ENCODE data around the gene OPCML.

The OPCML gene

DNA sequence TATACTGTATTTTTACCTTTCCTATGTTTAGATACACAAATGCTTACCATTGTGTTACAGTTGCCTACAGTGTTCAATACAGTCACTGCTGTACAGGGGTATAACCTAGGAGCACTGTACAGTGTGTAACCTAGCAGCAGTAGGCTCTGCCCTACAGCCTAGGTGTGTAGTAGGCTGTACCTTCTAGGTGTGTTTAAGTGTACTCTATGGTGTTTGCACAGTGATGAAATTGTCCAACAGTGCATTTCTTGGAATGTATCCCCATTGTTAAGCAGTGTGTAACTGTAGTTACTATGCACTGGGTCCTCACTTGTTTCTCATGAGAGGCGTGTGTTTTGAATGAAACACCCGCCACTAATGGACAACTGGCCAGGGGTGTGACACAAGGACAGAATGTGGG lies 269.0 kb downstream of the OPCML start:
- TF ChIP-seq EZH2phosphoT487 (IDR thresholded peaks at IDR 0.05; ENCODE audit: borderline replicate concordance, low read length): no peak
- TF ChIP-seq, protein P1, sequence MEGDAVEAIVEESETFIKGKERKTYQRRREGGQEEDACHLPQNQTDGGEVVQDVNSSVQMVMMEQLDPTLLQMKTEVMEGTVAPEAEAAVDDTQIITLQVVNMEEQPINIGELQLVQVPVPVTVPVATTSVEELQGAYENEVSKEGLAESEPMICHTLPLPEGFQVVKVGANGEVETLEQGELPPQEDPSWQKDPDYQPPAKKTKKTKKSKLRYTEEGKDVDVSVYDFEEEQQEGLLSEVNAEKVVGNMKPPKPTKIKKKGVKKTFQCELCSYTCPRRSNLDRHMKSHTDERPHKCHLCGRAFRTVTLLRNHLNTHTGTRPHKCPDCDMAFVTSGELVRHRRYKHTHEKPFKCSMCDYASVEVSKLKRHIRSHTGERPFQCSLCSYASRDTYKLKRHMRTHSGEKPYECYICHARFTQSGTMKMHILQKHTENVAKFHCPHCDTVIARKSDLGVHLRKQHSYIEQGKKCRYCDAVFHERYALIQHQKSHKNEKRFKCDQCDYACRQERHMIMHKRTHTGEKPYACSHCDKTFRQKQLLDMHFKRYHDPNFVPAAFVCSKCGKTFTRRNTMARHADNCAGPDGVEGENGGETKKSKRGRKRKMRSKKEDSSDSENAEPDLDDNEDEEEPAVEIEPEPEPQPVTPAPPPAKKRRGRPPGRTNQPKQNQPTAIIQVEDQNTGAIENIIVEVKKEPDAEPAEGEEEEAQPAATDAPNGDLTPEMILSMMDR (IDR thresholded peaks at IDR 0.05; ENCODE audit: low read depth, low read length, poor library complexity, severe bottlenecking): no peak
- no peaks in the 10 kb centered on the region for H3K9me3 ChIP-seq (ENCODE audit: control insufficient read depth, insufficient read depth, low read length)
- H3K36me3 ChIP-seq (ENCODE audit: control insufficient read depth, low read length): no peaks in the 10 kb centered on the region
- no peaks in the 10 kb centered on the region for H3K79me2 ChIP-seq (ENCODE audit: control insufficient read depth, low read length)
- H3K27me3 ChIP-seq (ENCODE audit: control insufficient read depth, low read length): no peaks in the 10 kb centered on the region
- H4K20me1 ChIP-seq (ENCODE audit: control insufficient read depth, insufficient read depth, low read depth, low read length): no peaks in the 10 kb centered on the region
- no peak overlapping the region for H3K4me2 ChIP-seq (ENCODE audit: low read length)
- H3K27ac ChIP-seq (ENCODE audit: low read depth, low read length): no peak overlapping the region
- H3K4me3 ChIP-seq (ENCODE audit: low read length): no peak overlapping the region
- no peaks in the 10 kb centered on the region for H3K4me1 ChIP-seq (ENCODE audit: control insufficient read depth, low read length)
- H3K9me2 ChIP-seq (replicated peaks; ENCODE audit: control insufficient read depth, low read length): no peaks in the 10 kb centered on the region
- H3F3A ChIP-seq (ENCODE audit: control insufficient read depth, insufficient read depth): no peaks in the 10 kb centered on the region

DNA sequence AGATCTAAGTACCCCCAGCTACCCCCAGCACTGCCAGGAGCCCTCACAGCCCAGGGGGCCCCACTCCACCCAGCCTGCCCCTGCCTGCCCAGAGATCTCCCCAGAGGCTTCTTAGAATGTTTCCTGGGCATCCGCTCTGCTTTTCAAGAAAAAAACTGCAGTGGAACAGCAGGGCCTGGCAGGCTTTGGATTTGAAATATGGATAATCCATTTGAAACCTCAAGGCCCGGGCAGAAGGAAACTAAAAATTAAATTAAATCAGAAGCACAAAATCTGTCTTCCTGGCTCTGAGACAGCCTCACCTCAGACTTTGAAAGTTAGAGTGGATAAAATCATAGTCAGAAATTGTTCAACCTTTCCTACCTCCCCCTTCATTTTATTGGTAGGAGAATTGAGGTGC lies 273.6 kb downstream of the OPCML start:
- H3K79me2 ChIP-seq (ENCODE audit: control insufficient read depth, low read length): no peaks in the 10 kb centered on the region
- H3K4me2 ChIP-seq (ENCODE audit: low read length): no peak overlapping the region
- no peaks in the 10 kb centered on the region for H4K20me1 ChIP-seq (ENCODE audit: control insufficient read depth, insufficient read depth, low read depth, low read length)
- H3K36me3 ChIP-seq (ENCODE audit: control insufficient read depth, low read length): no peaks in the 10 kb centered on the region
- no peaks in the 10 kb centered on the region for H3K9me2 ChIP-seq (replicated peaks; ENCODE audit: control insufficient read depth, low read length)
- no peaks in the 10 kb centered on the region for H3K4me1 ChIP-seq (ENCODE audit: control insufficient read depth, low read length)
- H3F3A ChIP-seq (ENCODE audit: control insufficient read depth, insufficient read depth): no peaks in the 10 kb centered on the region
- H3K9me3 ChIP-seq (ENCODE audit: control insufficient read depth, insufficient read depth, low read length): no peaks in the 10 kb centered on the region
- TF ChIP-seq EZH2phosphoT487 (IDR thresholded peaks at IDR 0.05; ENCODE audit: borderline replicate concordance, low read length): no peak
- H3K27ac ChIP-seq (ENCODE audit: low read depth, low read length): no peak overlapping the region
- H3K4me3 ChIP-seq (ENCODE audit: low read length): no peak overlapping the region
- H3K27me3 ChIP-seq (ENCODE audit: control insufficient read depth, low read length): no peaks in the 10 kb centered on the region

DNA sequence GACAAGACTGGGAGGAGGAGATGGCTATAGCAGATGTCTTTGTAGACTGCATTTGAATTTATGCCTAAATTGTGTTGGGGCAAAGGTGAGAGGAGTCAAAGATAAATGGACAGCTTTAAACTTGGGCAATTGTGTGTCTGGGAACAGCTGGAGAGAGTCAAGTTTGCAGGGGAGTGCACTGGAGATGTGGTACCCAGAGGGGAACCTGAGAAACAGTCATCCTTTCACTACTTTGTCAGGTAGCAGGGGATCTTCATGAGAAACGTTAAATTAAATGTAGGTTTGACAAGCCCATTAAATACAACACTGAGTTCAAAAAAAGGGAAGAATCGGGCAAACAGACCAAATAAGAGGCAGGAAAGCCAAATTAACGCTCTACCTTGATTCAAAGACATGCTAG lies 277.7 kb downstream of the OPCML start:
- no peaks in the 10 kb centered on the region for H3K9me3 ChIP-seq (ENCODE audit: control insufficient read depth, insufficient read depth, low read length)
- no peak overlapping the region for H3K4me2 ChIP-seq (ENCODE audit: low read length)
- H3K9me2 ChIP-seq (replicated peaks; ENCODE audit: control insufficient read depth, low read length): no peaks in the 10 kb centered on the region
- H3K27me3 ChIP-seq (ENCODE audit: control insufficient read depth, low read length): no peaks in the 10 kb centered on the region
- no peaks in the 10 kb centered on the region for H3K4me1 ChIP-seq (ENCODE audit: control insufficient read depth, low read length)
- H3K36me3 ChIP-seq (ENCODE audit: control insufficient read depth, low read length): no peaks in the 10 kb centered on the region
- H4K20me1 ChIP-seq (ENCODE audit: control insufficient read depth, insufficient read depth, low read depth, low read length): no peaks in the 10 kb centered on the region
- no peak overlapping the region for H3K27ac ChIP-seq (ENCODE audit: low read depth, low read length)
- H3K79me2 ChIP-seq (ENCODE audit: control insufficient read depth, low read length): no peaks in the 10 kb centered on the region
- no peak overlapping the region for H3K4me3 ChIP-seq (ENCODE audit: low read length)
- TF ChIP-seq, protein P1 (IDR thresholded peaks at IDR 0.05; ENCODE audit: low read depth, low read length, poor library complexity, severe bottlenecking): no peak
- TF ChIP-seq EZH2phosphoT487 (IDR thresholded peaks at IDR 0.05; ENCODE audit: borderline replicate concordance, low read length): no peak
- H3F3A ChIP-seq (ENCODE audit: control insufficient read depth, insufficient read depth): no peaks in the 10 kb centered on the region

DNA sequence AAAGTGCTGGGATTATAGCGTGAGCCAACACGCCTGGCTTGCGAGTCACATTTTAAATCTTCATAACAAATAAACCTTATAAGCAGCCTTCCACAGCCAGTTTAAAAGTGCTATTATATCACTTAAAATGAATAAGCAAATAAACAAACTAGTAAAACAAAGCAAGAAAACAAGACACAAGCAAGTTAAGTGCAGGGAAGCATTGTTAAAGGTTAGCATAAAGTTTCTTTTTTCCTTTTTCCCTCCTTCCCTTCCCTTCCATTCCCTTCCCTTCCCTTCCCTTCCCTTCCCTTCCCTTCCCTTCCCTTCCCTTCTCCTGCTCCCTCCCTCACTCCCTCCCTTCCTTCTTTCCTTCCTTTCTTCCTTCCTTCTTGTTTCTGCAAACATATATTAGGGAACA lies 278.7 kb downstream of the OPCML start:
- Histone ChIP-seq H3K4me1 (ENCODE audit: control insufficient read depth, low read length) (no peaks in the 10 kb centered on the region), H3K27ac (ENCODE audit: low read depth, low read length) (no peak overlapping the region)
- TF ChIP-seq, protein P1 (IDR thresholded peaks at IDR 0.05; ENCODE audit: low read depth, low read length, poor library complexity, severe bottlenecking): no peak
- TF ChIP-seq EZH2phosphoT487 (IDR thresholded peaks at IDR 0.05; ENCODE audit: borderline replicate concordance, low read length): no peak

More for the DNA sequence above, 278.7 kb downstream of the OPCML start:
- Histone ChIP-seq H4K20me1 (ENCODE audit: control insufficient read depth, insufficient read depth, low read depth, low read length) (no peaks in the 10 kb centered on the region), H3K4me3 (ENCODE audit: low read length) (no peak overlapping the region), H3K9me2 (replicated peaks; ENCODE audit: control insufficient read depth, low read length) (no peaks in the 10 kb centered on the region), H3K27me3 (ENCODE audit: control insufficient read depth, low read length) (no peaks in the 10 kb centered on the region), H3K79me2 (ENCODE audit: control insufficient read depth, low read length) (no peaks in the 10 kb centered on the region), H3K4me2 (ENCODE audit: low read length) (no peak overlapping the region), H3K36me3 (ENCODE audit: control insufficient read depth, low read length) (no peaks in the 10 kb centered on the region), H3F3A (ENCODE audit: control insufficient read depth, insufficient read depth) (no peaks in the 10 kb centered on the region), H3K9me3 (ENCODE audit: control insufficient read depth, insufficient read depth, low read length) (no peaks in the 10 kb centered on the region)

All from DOHH2 (cell line).